Measurements from ENCODE around the gene PKDCC. TPM values are rescaled to one million over a fixed set of nuclear protein-coding genes. Genes with fewer than 3 reads are reported as not detected.
A peak's percentile ranks its signal among the peaks of the same experiment; 100 is the strongest.

Gene PKDCC
- total and polyA plus RNA-seq, 10 of the 15 experiments (the other 5 are each of a cell fraction or from before 2014, with no cell fraction given), result 0.13 to 10.2 (median 2.3) TPM

DNA sequence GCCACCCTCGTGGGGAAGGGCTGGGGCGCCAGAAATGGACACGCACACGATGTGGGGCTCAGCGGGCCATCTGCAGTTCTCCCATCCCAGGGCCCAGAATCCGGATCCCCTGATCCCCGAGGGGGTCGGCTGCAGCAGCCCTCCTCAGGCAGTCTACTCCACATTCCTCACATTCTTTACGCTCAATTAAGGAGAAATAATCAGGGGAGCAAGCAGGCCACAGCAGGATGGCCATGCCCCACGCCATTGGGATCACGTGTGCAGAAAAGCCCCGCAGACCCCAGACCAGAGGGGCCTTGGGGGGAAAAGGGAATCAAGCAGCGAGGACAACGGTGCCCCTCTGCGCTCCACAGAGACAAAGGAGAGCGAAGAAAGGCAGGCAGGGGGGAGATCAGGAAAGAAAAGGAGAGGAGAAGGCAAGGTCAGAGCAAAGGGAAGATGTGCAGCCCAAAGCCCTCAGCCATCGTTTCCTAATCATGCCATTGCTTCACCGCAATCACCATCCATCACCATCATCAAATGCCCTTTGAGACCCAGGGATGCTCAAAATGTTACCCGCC, 17.5 kb upstream of the PKDCC start:
- no peaks in the 10 kb centered on the region for H3K36me3 ChIP-seq (ENCODE audit: control insufficient read depth in 2 of 2, insufficient read depth in 2 of 2, low read length in 1 of 2)
- peak overlapping the region; percentile 89; the same call in 1 of the 2 replicates for H3K4me2 ChIP-seq (ENCODE audit: control insufficient read depth, insufficient read depth)
- H3K9me3 ChIP-seq (replicated peaks; ENCODE audit: control insufficient read depth, insufficient read depth, low read length), result no peaks in the 10 kb centered on the region; the same call in 1 of the 3 replicates
- H3K4me1 ChIP-seq (ENCODE audit: control insufficient read depth, insufficient read depth, low read length), result peaks cover 40% of the 10 kb centered on the region
- no peaks in the 10 kb centered on the region for H3K79me2 ChIP-seq (ENCODE audit: control insufficient read depth, insufficient read depth, low read length)
- no peak overlapping the region for H2AFZ ChIP-seq (ENCODE audit: control insufficient read depth, low read depth, low read length)
- FAIRE-seq (no peak), DNase-seq (ENCODE audit: low read depth, low spot score) (no peak), ATAC-seq (no peak)
- TF ChIP-seq, protein P1, sequence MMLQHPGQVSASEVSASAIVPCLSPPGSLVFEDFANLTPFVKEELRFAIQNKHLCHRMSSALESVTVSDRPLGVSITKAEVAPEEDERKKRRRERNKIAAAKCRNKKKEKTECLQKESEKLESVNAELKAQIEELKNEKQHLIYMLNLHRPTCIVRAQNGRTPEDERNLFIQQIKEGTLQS (IDR thresholded peaks at IDR 0.05; ENCODE audit: borderline replicate concordance, extremely low read depth, low read depth, low read length), result no peak
- TF ChIP-seq, protein P2, sequence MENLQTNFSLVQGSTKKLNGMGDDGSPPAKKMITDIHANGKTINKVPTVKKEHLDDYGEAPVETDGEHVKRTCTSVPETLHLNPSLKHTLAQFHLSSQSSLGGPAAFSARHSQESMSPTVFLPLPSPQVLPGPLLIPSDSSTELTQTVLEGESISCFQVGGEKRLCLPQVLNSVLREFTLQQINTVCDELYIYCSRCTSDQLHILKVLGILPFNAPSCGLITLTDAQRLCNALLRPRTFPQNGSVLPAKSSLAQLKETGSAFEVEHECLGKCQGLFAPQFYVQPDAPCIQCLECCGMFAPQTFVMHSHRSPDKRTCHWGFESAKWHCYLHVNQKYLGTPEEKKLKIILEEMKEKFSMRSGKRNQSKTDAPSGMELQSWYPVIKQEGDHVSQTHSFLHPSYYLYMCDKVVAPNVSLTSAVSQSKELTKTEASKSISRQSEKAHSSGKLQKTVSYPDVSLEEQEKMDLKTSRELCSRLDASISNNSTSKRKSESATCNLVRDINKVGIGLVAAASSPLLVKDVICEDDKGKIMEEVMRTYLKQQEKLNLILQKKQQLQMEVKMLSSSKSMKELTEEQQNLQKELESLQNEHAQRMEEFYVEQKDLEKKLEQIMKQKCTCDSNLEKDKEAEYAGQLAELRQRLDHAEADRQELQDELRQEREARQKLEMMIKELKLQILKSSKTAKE (IDR thresholded peaks at IDR 0.05; ENCODE audit: low read depth, poor library complexity, severe bottlenecking), result no peak
- TF ChIP-seq, protein P3, sequence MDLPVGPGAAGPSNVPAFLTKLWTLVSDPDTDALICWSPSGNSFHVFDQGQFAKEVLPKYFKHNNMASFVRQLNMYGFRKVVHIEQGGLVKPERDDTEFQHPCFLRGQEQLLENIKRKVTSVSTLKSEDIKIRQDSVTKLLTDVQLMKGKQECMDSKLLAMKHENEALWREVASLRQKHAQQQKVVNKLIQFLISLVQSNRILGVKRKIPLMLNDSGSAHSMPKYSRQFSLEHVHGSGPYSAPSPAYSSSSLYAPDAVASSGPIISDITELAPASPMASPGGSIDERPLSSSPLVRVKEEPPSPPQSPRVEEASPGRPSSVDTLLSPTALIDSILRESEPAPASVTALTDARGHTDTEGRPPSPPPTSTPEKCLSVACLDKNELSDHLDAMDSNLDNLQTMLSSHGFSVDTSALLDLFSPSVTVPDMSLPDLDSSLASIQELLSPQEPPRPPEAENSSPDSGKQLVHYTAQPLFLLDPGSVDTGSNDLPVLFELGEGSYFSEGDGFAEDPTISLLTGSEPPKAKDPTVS (IDR thresholded peaks at IDR 0.05; ENCODE audit: low read depth, low read length), result no peak
- TF ChIP-seq ZZZ3 (IDR thresholded peaks at IDR 0.05; ENCODE audit: control insufficient read depth, insufficient read length, low read depth), result no peak
- in situ Hi-C loops (cut with MboI), result no loop called here
- POLR2A ChIA-PET, result no interaction called here
- SMC1A ChIA-PET (ENCODE audit: uncharacterized antibody, unreplicated experiment), result no interaction called here
- 91% methylated on average over 19 of the region's 19 CpGs for WGBS (ENCODE audit: insufficient coverage, insufficient replicate concordance, low lambda C conversion rate, missing lambda C conversion rate)
- H3K9ac ChIP-seq (ENCODE audit: control insufficient read depth, insufficient read depth, low read length), result no peak overlapping the region
- H3K27ac ChIP-seq (ENCODE audit: control insufficient read depth, insufficient read depth), result no peak overlapping the region; the same call in 1 of the 2 replicates
- no peaks in the 10 kb centered on the region for H4K20me1 ChIP-seq (ENCODE audit: control insufficient read depth, insufficient read depth)
- RAD21 ChIA-PET (ENCODE audit: unreplicated experiment), result no interaction called here
- no peak overlapping the region for H3K4me3 ChIP-seq
- no TSS peak for BruUV-seq (replicated peaks)
- H3K27me3 ChIP-seq (replicated peaks in 1 of 2; ENCODE audit: control insufficient read depth in 2 of 2, insufficient read depth in 2 of 2, low read length in 1 of 2), result no peaks in the 10 kb centered on the region; a peak in 2 of 4 replicates
- CTCF ChIA-PET, result no interaction called here
- intact Hi-C loops (cut with micrococcal nuclease; ENCODE audit: unreplicated experiment), result no loop called here
